Esophagus squamous epithelium (tissue), 4 donors: Measurements from ENCODE around the gene DNM1L.

ENCODE experiments used
- CTCF ChIP-seq, 6 experiments: fragments of 450-650 bp in 4 of 6; fragments of 200-600 bp in 2 of 6; sonication (generic) in 2 of 6; IDR thresholded peaks; one replicate each; pipeline ENCODE4 v1.5.1; 2016 to 2019; ENCODE audit warnings: antibody characterized with exemption in 6 of 6, mild to moderate bottlenecking in 4 of 6, moderate library complexity in 4 of 6
- POLR2A ChIP-seq, 4 donors: fragments of 450-650 bp; IDR thresholded peaks; one replicate each; pipeline ENCODE4 v1.6.1; 2017; ENCODE audit warnings: antibody characterized with exemption in 4 of 4, mild to moderate bottlenecking in 4 of 4, moderate library complexity in 3 of 4

- TF ChIP-seq CTCF (IDR thresholded peaks at IDR 0.05) (no peak), POLR2A (IDR thresholded peaks at IDR 0.05) (no peak)
Measured at GRCh38 chr12:32659908-32660440, 19.1 kb upstream of the DNM1L start.
